ENCODE results near the gene CALHM5. TPM values are rescaled to one million over a fixed set of nuclear protein-coding genes. Genes with fewer than 3 reads are reported as not detected.

CALHM5 gene
- total and polyA plus RNA-seq, 2 of the 4 experiments (the other 2 are of a cell fraction) = 3.3 to 10.8 TPM

- H4K20me1 ChIP-seq (ENCODE audit: insufficient read depth, low read length) = no peaks in the 10 kb centered on the region
- peak overlapping the region; percentile 43 for H2BK5ac ChIP-seq (ENCODE audit: low read depth, low read length, poor library complexity, severe bottlenecking)
- in situ Hi-C loops (cut with MboI; ENCODE audit: low sequenced_read_pairs) = loop anchor here (10.0 kb wide), 2 partner anchors 241 to 271 kb away; no protein-coding TSS in a partner anchor
- H3K27ac ChIP-seq (ENCODE audit: insufficient read depth, low read length) = no peak overlapping the region
- H4K91ac ChIP-seq (ENCODE audit: insufficient read depth, low read depth, low read length) = peak overlapping the region; percentile 61; the same call in 1 of the 2 replicates
- peak; percentile 73 for ATAC-seq (ENCODE audit: low read depth)
- H3K4me1 ChIP-seq (ENCODE audit: control insufficient read depth, insufficient read depth, low read length) = peaks cover 2% of the 10 kb centered on the region; the same call in 1 of the 2 replicates
- H4K5ac ChIP-seq (ENCODE audit: low read depth, low read length) = peak overlapping the region; percentile 55; the same call in 1 of the 2 replicates
- H4K8ac ChIP-seq (ENCODE audit: low read depth in 2 of 2, low read length in 2 of 2) = peak overlapping the region; percentile 37 to 90; a peak in 2 of 4 replicates
- no peaks in the 10 kb centered on the region for H3K36me3 ChIP-seq (ENCODE audit: control insufficient read depth, insufficient read depth, low read length)
- H2BK120ac ChIP-seq (ENCODE audit: low read depth, low read length) = peak overlapping the region; percentile 82
- no CpG with 5 or more reads among the region's 4 CpGs for WGBS, 2 experiments (ENCODE audit: extremely low coverage in 2 of 2, insufficient read length in 1 of 2)
- peak overlapping the region; percentile 88 for H2AFZ ChIP-seq (replicated peaks; ENCODE audit: low read length, poor library complexity)
- 0 out of 2 replicates have a peak overlapping the region, but pooled peaks have one; percentile 39 for H3K14ac ChIP-seq (replicated peaks; ENCODE audit: low read depth, low read length)
- no peak overlapping the region for H3K56ac ChIP-seq (ENCODE audit: extremely low read depth, insufficient read depth, low read length)
- H2BK20ac ChIP-seq (ENCODE audit: low read depth, low read length) = peak overlapping the region; percentile 69; the same call in 1 of the 2 replicates
- no peak overlapping the region for H3K4me3 ChIP-seq (ENCODE audit: insufficient read depth, low read depth, low read length)
- H3K23ac ChIP-seq (ENCODE audit: low read depth, low read length) = peak overlapping the region; percentile 46; the same call in 1 of the 2 replicates
- peak overlapping the region; percentile 96; the same call in 2 of the 3 replicates for H2BK15ac ChIP-seq (ENCODE audit: low read depth, low read length)
- no peaks in the 10 kb centered on the region for H3K79me1 ChIP-seq (ENCODE audit: low read depth in 1 of 2, low read length in 2 of 2)
- H3K4me2 ChIP-seq (ENCODE audit: low read depth, low read length) = no peak overlapping the region
- no TSS peak for BruUV-seq (replicated peaks)
- peak overlapping the region; percentile 59; the same call in 1 of the 2 replicates for H3K18ac ChIP-seq (ENCODE audit: low read depth, low read length)
- CTCF ChIA-PET = interaction anchor here (1.0 to 1.3 kb wide), 3 partner anchors 248 to 268 kb away, joined by 3 to 5 read pairs (median 3); partner anchors contain the start of gene TSPYL1
- H3K4ac ChIP-seq (ENCODE audit: low read depth, low read length) = peak overlapping the region; percentile 73
- peak overlapping the region; percentile 73; the same call in 1 of the 2 replicates for H3K9ac ChIP-seq (ENCODE audit: low read depth, low read length)
- H3K9me1 ChIP-seq (ENCODE audit: insufficient read depth, low read length) = peaks cover 3% of the 10 kb centered on the region; the same call in 1 of the 2 replicates
- H3K27me3 ChIP-seq (ENCODE audit: control insufficient read depth, insufficient read depth, low read length) = no peaks in the 10 kb centered on the region
- POLR2A ChIA-PET (ENCODE audit: unreplicated experiment) = no interaction called here
- TF ChIP-seq NFE2L2 (IDR thresholded peaks at IDR 0.05; ENCODE audit: low read depth, low read length) (no peak), SMC3 (IDR thresholded peaks at IDR 0.05; ENCODE audit: low read depth, low read length) (peak; percentile 66), MAFK (IDR thresholded peaks at IDR 0.05; ENCODE audit: low read depth, low read length) (peak; percentile 16; the same call in 1 of the 2 replicates), CTCF (conservative IDR thresholded peaks at IDR 0.05; ENCODE audit: low read depth, low read length) (peak; percentile 68), RAD21 (IDR thresholded peaks at IDR 0.05; ENCODE audit: low read length) (peak; percentile 59)
- dilution Hi-C loops (cut with HindIII; ENCODE audit: low sequenced_read_pairs, unreplicated experiment) = no loop called here
- peak; percentile 71 for DNase-seq
- no peaks in the 10 kb centered on the region for H3K9me3 ChIP-seq (ENCODE audit: control insufficient read depth, insufficient read depth, low read length)
- H2AK5ac ChIP-seq (ENCODE audit: low read depth, low read length) = peak overlapping the region; percentile 74; the same call in 1 of the 2 replicates
- intact Hi-C loops (cut with micrococcal nuclease) = loop anchor here (1.0 kb wide), 2 partner anchors 25 to 109 kb away; no protein-coding TSS in a partner anchor
- no peak overlapping the region for H2AK9ac ChIP-seq (replicated peaks; ENCODE audit: low read depth, low read length, poor library complexity)
Measured at GRCh38 chr6:116536216-116536621, 24.8 kb downstream of the CALHM5 start.
